ENCODE measurements around the gene TOMT.

Gene TOMT, protein sequence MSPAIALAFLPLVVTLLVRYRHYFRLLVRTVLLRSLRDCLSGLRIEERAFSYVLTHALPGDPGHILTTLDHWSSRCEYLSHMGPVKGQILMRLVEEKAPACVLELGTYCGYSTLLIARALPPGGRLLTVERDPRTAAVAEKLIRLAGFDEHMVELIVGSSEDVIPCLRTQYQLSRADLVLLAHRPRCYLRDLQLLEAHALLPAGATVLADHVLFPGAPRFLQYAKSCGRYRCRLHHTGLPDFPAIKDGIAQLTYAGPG

GRCh38 chr11:72105888-72106287 is at the start of gene TOMT:
TSS of gene TOMT (plus strand) at chr11:72105924. CDS start at chr11:72105952, 28 bp downstream.
- no peak for DNase-seq

GRCh38 chr11:72058416-72059034 is 47.2 kb upstream of the TOMT start:
- no peak for DNase-seq

DNA sequence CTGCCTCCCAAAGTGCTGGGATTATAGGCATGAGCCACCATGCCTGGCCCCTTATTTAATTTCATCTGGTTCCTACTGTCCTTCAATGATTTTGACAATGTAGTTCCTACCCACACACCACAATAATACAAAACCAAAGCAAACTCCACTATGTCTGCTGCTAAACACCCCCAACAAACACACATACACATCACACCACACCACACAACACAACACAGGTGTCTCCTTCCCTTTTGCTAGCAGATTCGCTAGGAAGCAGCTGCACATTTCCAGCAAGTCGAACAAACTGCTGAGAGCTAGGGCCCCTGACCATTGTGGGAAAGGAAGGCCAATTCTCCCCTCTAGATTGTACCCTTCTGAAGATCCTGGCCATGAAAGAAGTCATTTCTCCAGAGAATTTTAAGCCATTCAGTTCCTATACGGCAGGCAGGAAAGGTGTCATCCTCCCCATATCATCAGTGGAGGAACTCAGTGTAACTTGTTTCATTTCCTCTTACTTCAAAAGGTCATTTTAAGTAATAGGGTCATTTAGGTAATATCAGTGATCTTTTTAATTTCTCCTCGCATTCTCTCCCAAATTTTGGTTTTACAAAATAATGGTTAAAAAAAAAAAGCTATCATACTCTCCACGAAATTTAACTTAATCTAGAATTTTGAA is 43.9 kb upstream of the TOMT start:
- DNase-seq = no peak

DNA sequence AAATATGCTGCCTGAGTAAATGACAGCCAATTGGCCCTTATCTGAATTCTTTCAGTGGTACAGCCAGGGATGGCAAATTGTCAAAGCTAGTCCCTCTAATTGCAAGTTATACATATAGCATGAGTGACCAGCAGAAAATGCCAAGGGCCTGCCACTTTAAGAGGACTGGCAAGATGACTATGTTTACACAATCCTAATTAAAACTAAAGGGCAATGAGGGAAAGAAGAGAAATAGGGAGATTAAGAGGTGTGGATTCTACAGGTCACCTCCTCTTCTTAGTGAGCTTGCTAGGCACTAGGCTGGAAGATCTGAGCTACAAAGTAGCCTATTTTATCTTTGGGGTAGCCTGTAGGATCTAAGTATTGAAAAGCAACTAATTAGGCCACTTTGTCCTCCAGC is 38.9 kb upstream of the TOMT start:
- DNase-seq = no peak

GRCh38 chr11:72067266-72067665 is 38.5 kb upstream of the TOMT start:
- no peak for DNase-seq

DNA sequence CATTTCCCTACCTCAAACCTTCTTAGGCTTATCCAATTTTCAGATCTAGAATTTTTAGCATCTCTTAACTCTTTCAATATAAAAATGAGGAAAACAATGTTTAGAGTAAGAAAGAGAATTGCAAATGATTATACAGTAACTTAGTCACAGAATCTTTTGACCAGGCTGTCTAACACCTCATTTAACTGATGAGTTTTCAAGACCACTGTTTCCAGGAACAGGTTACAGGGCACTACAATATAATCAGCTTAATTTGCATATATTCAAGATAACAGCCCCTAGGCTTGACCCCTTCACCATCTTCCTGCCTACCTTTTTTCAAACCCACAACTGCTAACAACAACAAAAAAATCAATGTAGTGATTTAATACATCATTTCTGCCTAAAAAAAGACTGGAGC is 38.0 kb upstream of the TOMT start:
- no peak for DNase-seq

DNA sequence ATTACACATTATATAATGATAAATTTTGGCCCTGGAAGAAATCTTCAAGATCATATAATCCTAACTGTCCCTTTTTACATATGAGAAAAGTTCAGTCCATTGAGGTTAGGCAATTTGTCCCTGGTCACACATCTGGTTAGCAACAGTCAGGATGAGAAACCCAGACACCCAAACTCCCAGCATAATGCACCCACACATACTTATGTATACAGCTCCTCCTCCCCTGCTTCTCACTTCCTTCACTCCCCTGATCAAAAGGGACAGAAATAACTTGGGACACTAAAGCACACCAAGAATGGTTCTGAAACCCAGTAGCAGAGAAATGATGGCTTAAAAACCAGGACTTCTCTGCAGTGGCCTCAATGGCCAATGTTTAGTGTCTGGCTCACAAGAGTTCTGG is 36.5 kb upstream of the TOMT start:
- DNase-seq = no peak

DNA sequence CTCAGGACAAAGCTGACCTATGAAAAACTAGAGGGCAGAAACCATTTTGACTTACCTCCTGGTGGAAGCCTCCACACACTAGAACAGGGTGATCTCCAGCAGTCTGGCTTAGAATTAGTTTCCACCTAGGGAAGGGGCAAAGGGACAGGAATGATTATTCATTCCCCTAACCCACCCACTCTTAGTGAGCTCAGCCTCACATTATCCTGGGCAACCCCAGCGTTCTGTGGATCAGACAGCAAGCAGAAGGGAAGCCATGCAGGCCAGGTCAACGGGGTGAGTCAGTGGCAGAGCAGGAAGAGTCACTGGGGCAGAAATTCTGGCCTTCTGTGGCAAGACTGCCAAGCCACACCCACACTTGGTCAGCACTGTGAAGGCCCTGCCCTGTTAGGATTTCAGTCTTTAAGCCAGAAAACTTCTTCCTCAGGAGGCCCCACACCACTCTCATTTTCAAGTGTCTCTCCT is 35.9 kb upstream of the TOMT start:
- no peak for DNase-seq

GRCh38 chr11:72070491-72070890 is 35.2 kb upstream of the TOMT start:
- DNase-seq = no peak

DNA sequence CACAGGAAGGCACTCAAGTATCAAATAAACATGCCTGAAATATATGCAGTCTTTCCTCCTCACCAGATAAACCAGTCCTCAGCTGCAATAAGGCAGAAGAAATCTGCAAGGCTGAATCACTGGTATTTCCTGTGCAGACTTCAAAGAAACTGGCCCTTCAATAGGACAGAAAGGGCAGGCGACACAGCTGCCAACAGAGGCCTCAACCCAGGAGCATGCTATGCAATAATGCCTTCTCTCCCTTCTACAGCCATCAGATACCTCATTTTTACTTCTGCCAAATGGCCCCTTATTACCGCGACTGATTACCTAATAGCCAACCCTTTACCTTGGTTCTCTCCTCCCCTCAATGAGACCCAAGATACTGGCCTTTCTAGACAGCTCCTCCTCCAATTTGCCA is 33.4 kb upstream of the TOMT start:
- DNase-seq = no peak

- no peak for DNase-seq
Measured at GRCh38 chr11:72075109-72075508, 30.6 kb upstream of the TOMT start.

DNA sequence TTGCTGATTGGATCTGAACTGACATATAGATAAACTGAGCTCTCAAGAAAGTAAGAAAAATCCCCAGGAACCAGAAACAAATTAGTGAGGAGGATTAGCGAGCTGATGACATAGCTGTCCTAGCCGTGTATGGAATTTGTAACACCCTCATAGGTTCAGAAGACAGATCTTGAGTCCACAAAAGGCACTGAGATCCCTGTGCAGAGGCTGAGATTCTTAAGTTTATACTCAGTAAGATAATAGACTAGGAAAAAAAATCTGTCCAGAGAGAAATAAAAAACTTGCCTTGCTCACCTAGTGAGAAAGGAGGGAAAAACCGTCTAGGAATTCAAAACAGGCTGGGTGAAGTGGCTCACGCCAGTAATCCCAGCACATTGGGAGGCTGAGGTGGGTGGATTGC is 30.0 kb upstream of the TOMT start:
- DNase-seq = no peak

- no peak for DNase-seq
Measured at GRCh38 chr11:72078477-72078876, 27.2 kb upstream of the TOMT start.

DNA sequence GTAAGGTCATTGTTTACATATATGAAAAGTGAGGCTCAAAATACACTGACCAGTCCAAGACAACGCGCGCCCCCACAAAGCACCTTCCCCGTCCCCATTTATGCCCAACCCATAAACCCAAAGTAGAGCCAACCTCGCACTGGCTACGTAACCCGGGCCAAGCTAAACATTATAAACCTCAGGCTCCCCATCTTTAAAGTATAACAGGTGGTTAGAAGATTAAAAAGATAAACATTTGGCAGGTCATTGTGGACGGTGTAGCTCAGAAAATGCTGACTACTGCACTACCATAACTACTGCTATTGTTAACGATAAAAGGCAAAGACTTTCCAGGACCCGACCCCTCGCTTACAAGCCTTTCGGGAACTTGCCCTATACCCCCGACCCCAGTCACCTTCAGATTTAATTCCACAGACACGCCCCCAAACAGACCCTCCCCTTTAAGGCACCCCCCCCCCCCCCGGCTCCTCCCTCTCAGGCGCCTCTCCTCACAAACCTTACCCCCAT is 25.9 kb upstream of the TOMT start:
- no peak for DNase-seq

DNA sequence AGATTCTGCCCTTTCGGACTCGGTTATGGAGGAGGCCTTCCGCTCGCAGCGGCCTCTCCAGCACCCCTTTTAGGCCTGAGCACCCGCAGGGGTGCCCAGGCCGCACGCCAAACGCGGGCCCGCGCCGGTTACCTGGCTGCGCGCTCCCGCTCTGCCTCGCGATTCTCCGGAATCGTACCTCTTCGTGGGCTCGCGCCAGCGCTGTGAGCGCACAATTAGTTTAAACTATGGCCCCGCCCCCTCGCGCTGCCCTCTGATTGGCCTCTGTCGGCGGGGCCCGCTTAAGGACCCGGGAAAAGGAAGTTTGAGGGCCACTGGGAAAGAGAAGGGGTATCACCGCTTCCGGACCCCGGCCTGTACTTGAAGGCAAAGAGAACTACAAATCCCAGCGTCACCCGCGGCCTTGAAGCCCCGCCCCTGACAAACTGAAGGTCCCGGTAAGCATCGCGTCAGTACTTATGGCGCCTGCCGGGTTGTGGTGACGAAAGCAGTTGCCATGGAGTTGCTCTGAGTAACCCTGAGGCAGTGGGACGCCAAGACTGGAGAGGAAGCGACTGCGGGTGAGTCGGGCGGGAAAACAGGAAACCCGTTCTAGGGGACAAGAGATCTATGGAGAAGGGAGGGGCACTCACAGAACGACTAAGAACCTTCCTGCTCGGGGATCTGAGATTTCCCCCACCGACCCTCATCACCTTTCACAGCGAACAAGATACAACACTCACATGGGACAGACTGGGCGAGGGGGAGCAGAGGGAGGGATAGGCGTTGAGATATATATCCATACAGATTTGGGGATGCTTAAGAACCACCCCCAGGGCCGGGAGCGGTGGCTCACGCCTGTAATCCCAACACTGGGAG is 25.2 kb upstream of the TOMT start, which contains the start of the genes LRRC51 and NUMA1:
LRRC51 (plus strand) TSS at position 525 of the 858 bp plus-strand sequence. CDS start 8,234 bp downstream, outside the sequence.
NUMA1 (minus strand) TSS at position 217 of the 858 bp plus-strand sequence. CDS start 44,599 bp downstream, outside the sequence.
- peak; percentile 96 for DNase-seq

- no peak for DNase-seq
Measured at GRCh38 chr11:72081184-72081644, 24.5 kb upstream of the TOMT start.

GRCh38 chr11:72081821-72082453 is 23.8 kb upstream of the TOMT start:
- no peak for DNase-seq

- no peak for DNase-seq
Measured at GRCh38 chr11:72083414-72083813, 22.3 kb upstream of the TOMT start.

DNA sequence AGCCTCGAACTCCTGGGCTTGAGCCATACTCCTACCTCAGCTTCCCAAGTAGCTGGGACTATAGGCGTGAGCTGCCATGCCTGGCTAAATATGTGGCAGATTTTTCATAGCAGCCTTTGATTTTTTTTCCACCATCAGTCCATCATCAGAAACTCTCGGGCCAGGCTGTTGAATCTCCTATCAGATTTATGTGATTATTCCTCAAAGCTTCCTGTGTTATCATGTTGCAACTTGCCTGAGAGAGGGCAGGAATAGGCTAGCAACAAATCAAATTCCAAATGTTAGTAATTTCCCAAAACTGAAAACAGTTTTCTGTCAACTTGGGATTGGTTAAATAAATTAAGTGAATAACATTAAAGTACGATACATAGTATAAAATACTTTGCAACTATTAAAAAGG is 21.6 kb upstream of the TOMT start:
- DNase-seq = no peak

GRCh38 chr11:72084965-72085364 is 20.8 kb upstream of the TOMT start:
- no peak for DNase-seq

GRCh38 chr11:72085621-72086351 is 19.9 kb upstream of the TOMT start:
- no peak for DNase-seq

Measured in activated CD8-positive, alpha-beta memory T cell treated with anti-CD3 and anti-CD28 coated beads, Interleukin-2, amount 50 U/mL, for 48 hours (primary cell).